HG02571 (cell line): ENCODE data around the gene NEK10.

Experiments
- ATAC-seq: cut with Tn5 transposase; IDR thresholded peaks from one replicate; pipeline ENCODE4 v1.9.1; 2021; ENCODE audit warnings: mild to moderate bottlenecking, moderate library complexity; ENCODE audit not compliant: unreplicated experiment

The NEK10 gene

GRCh38 chr3:27119639-27120038, 249.5 kb downstream of the NEK10 start:
- no peak for ATAC-seq

GRCh38 chr3:27115352-27115751, 253.8 kb downstream of the NEK10 start:
- no peak for ATAC-seq

DNA sequence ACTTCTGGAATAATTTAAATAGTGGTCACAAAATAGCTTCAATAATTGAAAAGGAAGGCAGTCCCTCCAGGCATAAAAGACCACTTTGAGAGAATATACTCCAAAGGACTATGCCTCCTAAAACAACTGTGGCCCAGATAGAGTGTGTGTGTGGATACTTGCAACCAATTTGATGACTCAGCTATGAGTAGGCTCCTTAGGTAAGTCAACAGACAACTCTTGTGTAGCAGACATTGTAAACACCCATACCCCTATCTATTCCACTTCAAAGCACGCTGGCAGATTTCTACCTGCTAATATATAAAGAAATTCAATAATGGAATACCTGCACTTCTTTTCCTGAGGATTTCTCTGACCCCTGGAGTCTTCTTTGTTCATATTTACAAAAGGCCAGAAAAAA, 254.5 kb downstream of the NEK10 start:
- no peak for ATAC-seq

DNA sequence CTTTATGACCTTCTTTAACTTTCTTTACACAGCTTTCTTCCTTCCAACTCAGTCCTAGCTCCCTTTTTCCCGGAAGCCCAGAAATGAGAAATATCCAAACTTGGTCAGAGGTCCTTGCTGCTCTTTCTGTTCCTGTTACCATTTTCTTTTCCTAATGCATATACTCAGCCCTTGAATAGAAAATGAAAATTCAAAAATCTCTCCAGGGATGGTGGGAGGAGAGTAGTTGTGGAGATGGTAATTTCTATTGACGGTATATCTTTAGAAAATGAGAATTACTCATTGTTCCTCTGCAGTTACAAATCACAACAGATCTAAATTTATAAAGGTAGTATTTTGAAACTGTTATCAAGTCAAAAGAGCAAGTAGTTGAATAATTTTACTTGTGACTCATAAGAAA, 255.1 kb downstream of the NEK10 start:
- ATAC-seq, result no peak

GRCh38 chr3:27110020-27110419, 259.2 kb downstream of the NEK10 start:
- no peak for ATAC-seq

- ATAC-seq, result no peak
These were observed 260.9 kb downstream of the NEK10 start for GRCh38 chr3:27108322-27108721.

DNA sequence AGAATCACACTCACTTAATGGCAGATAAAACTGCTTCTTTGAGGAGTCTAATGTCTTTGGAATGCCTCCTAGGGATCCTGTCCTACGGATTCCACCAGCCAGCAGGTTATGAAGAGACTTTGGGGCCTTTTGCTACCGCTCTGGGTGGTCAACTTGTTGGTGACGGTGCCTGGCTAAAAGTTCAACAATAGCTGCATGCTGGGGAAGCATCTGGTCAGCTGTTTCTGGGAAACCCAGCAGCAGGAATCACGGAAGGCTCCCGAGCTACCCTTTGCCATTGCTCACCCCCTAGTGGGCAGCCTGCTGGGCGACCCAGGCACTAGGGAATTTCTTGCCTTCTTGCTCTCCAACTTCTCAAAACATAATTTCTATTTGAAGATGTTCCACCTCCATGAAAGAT, 263.3 kb downstream of the NEK10 start:
- no peak for ATAC-seq

- ATAC-seq, result no peak
These were observed 272.0 kb downstream of the NEK10 start for GRCh38 chr3:27097182-27097581.

DNA sequence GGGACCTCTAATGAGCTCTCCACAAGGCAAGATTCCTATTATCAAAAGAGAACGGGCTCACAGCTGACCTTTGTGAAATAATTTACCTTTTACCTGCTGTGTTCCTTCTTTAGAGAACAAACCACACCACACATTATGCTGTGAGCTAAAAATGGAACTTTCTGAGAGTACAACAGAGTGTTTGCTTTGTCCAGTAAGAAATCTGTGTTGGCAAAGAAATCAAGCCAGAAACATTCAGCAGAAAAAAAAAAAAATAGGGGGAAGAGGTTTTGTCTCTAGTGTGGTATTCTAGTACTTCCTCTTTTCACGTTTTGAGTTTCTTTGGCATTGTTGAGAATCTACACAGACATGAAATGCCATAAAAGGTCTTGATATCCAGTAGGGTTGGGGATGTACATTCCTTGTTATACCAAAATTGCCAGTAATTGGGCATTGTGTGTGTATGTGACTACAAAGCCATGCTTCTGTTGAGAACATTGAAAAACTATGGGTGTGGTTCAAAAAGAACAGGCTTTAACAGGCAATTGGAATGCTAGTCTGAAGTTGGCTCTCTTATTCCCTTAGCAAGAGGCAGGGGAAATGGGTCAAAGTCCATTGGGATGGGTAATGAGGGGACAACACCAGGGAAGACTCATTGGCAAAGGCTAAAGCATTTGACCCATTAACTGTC, 273.5 kb downstream of the NEK10 start:
- ATAC-seq, result no peak

DNA sequence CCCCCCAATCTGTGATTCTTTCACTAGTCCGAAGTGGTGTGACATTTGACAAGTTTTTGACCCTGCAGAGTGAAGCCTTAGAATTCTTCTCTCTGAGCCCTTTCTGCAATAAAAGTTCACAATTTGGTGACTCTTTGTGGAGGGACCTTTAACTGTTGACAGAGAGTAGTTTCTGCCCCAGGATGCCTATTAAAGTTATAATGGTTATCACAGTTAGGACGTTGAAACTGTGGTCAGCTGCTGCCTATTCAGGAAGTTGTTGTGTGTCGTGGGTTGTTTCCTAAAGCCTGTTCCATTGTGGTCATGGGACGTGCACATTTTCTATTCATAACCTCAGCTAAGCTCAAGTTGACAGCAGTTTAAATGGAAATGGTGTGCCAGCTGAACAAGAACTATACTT, 274.5 kb downstream of the NEK10 start:
- ATAC-seq, result no peak

DNA sequence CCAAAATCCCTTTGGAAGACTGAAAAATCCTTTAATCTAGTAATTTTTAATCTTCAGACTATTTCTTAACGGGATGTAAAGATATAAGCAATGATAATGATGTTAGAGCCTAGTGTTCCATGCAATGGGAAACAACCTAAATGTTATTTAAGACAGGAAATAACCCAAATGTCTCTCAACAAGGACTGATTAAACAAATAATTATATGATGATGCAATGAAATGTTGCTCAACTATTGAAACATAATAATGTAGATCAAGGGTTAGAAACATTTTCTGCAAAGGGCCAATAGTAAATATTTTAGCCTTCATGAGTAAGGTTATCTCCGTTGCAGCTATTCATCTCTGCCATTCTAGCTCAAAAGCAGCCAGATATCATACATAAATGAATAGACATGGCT, 275.4 kb downstream of the NEK10 start:
- no peak for ATAC-seq

GRCh38 chr3:27090275-27091041, 278.7 kb downstream of the NEK10 start:
- ATAC-seq, result no peak

GRCh38 chr3:27089645-27090044, 279.5 kb downstream of the NEK10 start:
- ATAC-seq, result no peak

- ATAC-seq, result no peak
These were observed 280.1 kb downstream of the NEK10 start for GRCh38 chr3:27089068-27089467.

DNA sequence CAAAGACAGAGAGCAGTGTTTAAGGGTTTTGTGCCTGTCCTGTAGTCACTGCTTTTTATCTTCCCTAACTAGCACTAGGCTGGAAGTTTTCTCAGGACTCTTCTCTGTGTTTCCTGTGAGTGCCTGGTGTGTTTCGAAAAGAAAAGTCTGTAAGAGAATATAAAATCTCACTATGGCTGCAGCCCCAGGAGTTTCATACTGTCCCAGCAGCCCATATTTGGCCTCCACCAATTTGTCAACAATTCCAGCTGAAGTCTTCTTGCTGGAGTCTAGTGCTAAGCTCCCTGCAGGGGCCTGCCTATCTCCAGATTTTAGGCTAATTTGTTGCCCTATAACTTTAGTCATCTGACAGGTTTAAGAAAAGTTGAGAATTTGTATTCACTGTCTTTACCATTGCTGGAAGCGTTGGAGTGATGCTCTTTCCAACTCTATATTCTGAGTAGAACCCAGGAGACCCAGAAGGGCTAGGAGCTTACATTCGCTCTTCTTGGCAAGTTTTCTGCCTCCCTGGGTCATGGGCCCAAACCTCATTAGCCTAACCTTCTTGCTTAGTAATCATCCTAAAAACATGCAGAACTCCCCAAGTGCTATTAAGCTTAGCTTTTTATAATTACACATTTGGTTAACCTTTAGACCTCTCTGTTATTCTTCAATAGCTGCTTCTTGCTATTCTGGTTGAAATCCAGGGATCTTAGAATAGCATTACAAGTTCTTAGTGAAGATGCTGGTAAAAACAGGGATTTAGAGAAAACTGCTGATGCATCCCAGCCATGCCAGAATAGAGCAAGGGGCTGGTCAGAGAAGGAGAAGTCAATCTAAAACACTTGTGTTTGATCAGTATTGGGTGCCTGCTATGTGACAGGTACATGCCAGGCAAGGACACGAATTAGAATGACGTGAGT, 283.1 kb downstream of the NEK10 start:
- ATAC-seq, result no peak

DNA sequence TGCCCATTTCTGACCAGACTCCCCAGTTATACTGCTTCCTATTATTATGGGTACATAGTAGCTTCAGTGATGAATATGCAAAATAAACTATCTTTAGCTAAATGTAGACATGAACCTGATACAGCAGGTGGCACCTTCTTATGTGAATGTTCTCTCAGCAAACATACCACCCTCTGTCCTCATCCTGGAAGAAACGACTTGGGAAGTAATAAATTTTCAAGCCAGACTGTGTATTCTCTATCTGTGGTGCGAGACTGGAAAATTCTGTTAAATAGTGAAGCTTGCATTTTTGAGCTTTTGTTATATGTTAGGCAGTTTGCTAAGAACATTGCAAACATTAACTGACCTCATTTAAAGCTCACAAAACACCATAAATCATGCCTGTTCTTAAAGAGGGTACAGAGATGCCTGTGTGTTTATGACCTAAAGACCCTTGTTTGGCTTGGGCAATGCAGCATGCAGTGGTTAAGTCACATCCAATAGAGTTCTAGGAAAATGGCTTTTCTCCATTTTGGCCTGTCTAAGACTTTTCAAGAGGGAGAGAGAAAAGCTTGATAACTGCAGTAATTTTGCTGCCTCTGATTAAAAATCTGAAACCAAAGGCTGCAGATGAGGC, 287.1 kb downstream of the NEK10 start:
- ATAC-seq, result no peak

- no peak for ATAC-seq
These were observed 287.6 kb downstream of the NEK10 start for GRCh38 chr3:27081566-27081965.

DNA sequence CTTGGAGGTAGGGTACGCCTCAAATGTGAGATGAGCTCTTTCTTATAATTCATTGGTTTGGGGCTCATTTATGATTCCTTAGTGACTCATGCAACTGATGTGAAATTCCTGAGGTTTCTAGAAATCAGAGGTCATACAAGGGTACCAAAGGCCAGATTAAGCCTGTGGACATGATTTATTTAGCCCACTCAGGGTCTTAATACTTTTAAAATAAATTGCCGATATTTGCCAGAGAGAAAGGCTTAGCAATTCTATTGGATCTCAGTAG, 289.0 kb downstream of the NEK10 start:
- no peak for ATAC-seq

- no peak for ATAC-seq
These were observed 289.5 kb downstream of the NEK10 start for GRCh38 chr3:27079427-27080257.

GRCh38 chr3:27078246-27078913, 290.8 kb downstream of the NEK10 start:
- ATAC-seq, result no peak
